Thymus (tissue), 11 donors: ENCODE results near the gene PDE6A. TPM values are rescaled to one million over a fixed set of nuclear protein-coding genes. Genes with fewer than 3 reads are reported as not detected.
A peak's percentile ranks its signal among the peaks of the same experiment; 100 is the strongest.

ENCODE experiments used
- DNase-seq, 9 donors: peaks; one replicate each; pipeline ENCODE4 v3.0.0-alpha.2; 2013; ENCODE audit warnings: low spot score in 9 of 9, low read depth in 6 of 9, missing footprints in 1 of 9
- H3K27ac ChIP-seq, 2 donors: one replicate each; pipeline ENCODE4 v1.5.1; 2013; ENCODE audit warnings: control low read depth in 1 of 2, low read depth in 1 of 2, low read length in 1 of 2, mild to moderate bottlenecking in 1 of 2, moderate library complexity in 1 of 2
- H3K27me3 ChIP-seq, 2 donors: one replicate each; pipeline ENCODE4 v1.5.1; 2013; ENCODE audit warnings: low read length in 1 of 2; ENCODE audit not compliant: control insufficient read depth in 2 of 2, insufficient read depth in 1 of 2
- H3K36me3 ChIP-seq, 2 donors: one replicate each; pipeline ENCODE4 v1.5.1; 2013; ENCODE audit warnings: low read length in 1 of 2, mild to moderate bottlenecking in 1 of 2, moderate library complexity in 1 of 2; ENCODE audit not compliant: control insufficient read depth in 2 of 2, insufficient read depth in 2 of 2
- H3K4me1 ChIP-seq, 2 donors: one replicate each; pipeline ENCODE4 v1.5.1; 2013; ENCODE audit warnings: low read length in 2 of 2; ENCODE audit not compliant: control insufficient read depth in 2 of 2, insufficient read depth in 2 of 2
- H3K4me3 ChIP-seq, 2 donors: one replicate each; pipeline ENCODE4 v1.5.1; 2013; ENCODE audit warnings: low read length in 2 of 2, control low read depth in 1 of 2, mild to moderate bottlenecking in 1 of 2
- H3K9me3 ChIP-seq, 2 donors: one replicate each; pipeline ENCODE4 v1.5.1; 2013; ENCODE audit warnings: low read length in 1 of 2, mild to moderate bottlenecking in 1 of 2; ENCODE audit not compliant: control insufficient read depth in 2 of 2, insufficient read depth in 1 of 2
- WGBS: extraction: QIAGEN DNeasy Blood & Tissue Kit; methylation state at CpG from one replicate; pipeline ENCODE4 v1.1.7; 2013; 5-methylcytosine and 5-hydroxymethylcytosine counted together
- polyA plus RNA-seq: library from polyadenylated mRNA; stranded (reverse); fragments of 200-250 nt; gene quantifications from one replicate; pipeline ENCODE4 v1.2.3, GENCODE V29; 2013
- total RNA-seq: library from RNA; stranded (reverse); fragments of 120-200 nt; gene quantifications from one replicate; pipeline ENCODE4 v1.2.4, GENCODE V29; 2013
- donor health status: healthy.

PDE6A gene
- total and polyA plus RNA-seq, 2 donors = under 0.01 to 0.16 TPM

DNA sequence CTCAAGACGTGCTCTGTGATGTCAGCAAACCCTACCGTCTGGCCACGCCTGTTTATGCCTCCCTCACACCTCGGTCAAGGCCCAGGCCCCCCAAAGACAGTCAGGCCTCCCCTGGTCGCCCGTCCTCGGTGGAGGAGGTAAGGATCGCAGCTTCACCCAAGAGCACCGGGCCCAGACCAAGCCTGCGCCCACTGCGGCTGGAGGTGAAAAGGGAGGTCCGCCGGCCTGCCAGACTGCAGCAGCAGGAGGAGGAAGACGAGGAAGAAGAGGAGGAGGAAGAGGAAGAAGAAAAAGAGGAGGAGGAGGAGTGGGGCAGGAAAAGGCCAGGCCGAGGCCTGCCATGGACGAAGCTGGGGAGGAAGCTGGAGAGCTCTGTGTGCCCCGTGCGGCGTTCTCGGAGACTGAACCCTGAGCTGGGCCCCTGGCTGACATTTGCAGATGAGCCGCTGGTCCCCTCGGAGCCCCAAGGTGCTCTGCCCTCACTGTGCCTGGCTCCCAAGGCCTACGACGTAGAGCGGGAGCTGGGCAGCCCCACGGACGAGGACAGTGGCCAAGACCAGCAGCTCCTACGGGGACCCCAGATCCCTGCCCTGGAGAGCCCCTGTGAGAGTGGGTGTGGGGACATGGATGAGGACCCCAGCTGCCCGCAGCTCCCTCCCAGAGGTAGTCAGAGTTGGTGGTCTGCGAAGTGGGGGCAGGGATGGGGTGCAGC is 111.3 kb downstream of the PDE6A start:
- peaks cover 3% of the 10 kb centered on the region in 2 donors for H3K36me3 ChIP-seq
- no peaks in the 10 kb centered on the region for H3K9me3 ChIP-seq
- DNase-seq = no peak
- no peak overlapping the region for H3K4me3 ChIP-seq
- H3K27ac ChIP-seq = no peak overlapping the region
- 97% methylated on average over 30 of the region's 30 CpGs for WGBS
- H3K27me3 ChIP-seq = no peaks in the 10 kb centered on the region
- no peaks in the 10 kb centered on the region for H3K4me1 ChIP-seq

DNA sequence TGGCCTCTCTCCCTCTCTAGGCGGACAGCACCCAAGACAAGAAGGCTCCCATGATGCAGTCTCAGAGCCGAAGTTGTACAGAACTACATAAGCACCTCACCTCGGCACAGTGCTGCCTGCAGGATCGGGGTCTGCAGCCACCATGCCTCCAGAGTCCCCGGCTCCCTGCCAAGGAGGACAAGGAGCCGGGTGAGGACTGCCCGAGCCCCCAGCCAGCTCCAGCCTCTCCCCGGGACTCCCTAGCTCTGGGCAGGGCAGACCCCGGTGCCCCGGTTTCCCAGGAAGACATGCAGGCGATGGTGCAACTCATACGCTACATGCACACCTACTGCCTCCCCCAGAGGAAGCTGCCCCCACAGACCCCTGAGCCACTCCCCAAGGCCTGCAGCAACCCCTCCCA is 112.0 kb downstream of the PDE6A start:
- WGBS = 96% methylated on average over 12 of the region's 12 CpGs
- H3K4me1 ChIP-seq = no peaks in the 10 kb centered on the region
- H3K27ac ChIP-seq = no peak overlapping the region
- no peaks in the 10 kb centered on the region for H3K9me3 ChIP-seq
- peaks cover 3% of the 10 kb centered on the region in 2 donors for H3K36me3 ChIP-seq
- H3K4me3 ChIP-seq = no peak overlapping the region
- no peak for DNase-seq
- H3K27me3 ChIP-seq = no peaks in the 10 kb centered on the region

DNA sequence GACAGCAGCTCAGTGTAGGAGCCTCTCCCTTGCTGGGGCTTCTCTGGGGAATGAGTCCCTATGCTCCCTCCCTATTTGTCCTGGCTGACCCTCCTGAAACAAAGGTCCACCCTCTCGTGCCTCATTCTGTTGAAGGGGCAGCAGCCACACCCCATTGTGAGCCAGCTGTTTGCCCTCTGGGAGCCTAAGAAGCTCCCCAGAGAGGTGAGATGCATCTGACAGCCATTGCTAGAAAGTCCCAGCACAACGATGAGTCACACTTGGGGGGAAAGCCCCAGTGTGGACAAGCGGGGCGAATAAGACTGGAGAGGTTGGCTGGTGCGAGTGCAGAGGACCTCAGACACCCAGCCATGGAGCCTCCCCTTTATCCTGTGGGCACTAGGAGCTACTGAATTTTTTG is 113.1 kb downstream of the PDE6A start:
- Histone ChIP-seq H3K36me3 (peaks cover 3 to 8% of the 10 kb centered on the region in 2 donors), H3K9me3 (no peaks in the 10 kb centered on the region), H3K27me3 (no peaks in the 10 kb centered on the region), H3K4me3 (no peak overlapping the region), H3K27ac (no peak overlapping the region), H3K4me1 (no peaks in the 10 kb centered on the region)
- WGBS = 90% methylated on average over 5 of the region's 5 CpGs
- peak in 1 of 9 donors; percentile 9 for DNase-seq

DNA sequence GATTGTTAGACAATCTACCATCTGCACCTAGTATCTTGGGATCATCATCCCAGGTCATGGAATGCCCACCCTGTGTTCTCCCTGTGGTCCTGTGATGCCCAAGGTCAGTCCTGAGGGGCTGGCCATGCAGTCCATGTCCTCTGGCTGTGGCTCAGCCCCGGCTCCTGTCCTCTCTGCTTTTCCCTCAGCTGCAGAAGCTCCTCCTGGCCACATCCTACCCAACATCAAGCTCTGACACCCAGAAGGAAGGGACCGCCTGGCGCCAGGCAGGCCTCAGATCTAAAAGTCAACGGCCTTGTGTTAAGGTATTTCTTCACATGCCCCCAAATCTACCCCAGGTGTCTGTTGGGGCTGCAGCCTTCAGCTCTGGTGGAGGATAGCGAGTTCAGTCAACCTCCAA is 114.0 kb downstream of the PDE6A start:
- peaks cover 3 to 8% of the 10 kb centered on the region in 2 donors for H3K36me3 ChIP-seq
- no peaks in the 10 kb centered on the region for H3K27me3 ChIP-seq
- no peaks in the 10 kb centered on the region for H3K4me1 ChIP-seq
- WGBS = 95% methylated on average over 5 of the region's 5 CpGs
- no peaks in the 10 kb centered on the region for H3K9me3 ChIP-seq
- H3K4me3 ChIP-seq = no peak overlapping the region
- no peak overlapping the region for H3K27ac ChIP-seq
- no peak for DNase-seq

DNA sequence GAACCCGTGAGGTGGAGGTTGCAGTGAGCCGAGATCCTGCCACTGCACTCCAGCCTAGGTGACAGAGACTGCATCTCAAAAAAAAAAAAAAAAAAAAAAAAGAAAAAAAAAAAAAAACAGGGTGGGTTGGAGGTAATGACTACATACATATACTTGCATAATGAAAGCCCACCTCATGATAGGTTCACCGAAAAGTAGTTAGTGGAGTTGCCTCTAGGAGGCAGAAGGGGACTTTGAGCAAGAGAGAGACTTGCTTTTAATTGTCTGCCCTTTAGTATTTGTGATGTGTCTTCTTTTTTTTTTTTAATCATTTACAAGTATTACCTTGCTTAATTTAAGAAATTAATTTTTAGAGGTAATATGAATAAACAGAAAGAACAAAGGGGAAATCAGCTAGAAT is 114.6 kb downstream of the PDE6A start:
- WGBS = 99% methylated on average over 3 of the region's 3 CpGs
- peaks cover 0 to 8% of the 10 kb centered on the region in 2 donors for H3K36me3 ChIP-seq
- no peaks in the 10 kb centered on the region for H3K27me3 ChIP-seq

DNA sequence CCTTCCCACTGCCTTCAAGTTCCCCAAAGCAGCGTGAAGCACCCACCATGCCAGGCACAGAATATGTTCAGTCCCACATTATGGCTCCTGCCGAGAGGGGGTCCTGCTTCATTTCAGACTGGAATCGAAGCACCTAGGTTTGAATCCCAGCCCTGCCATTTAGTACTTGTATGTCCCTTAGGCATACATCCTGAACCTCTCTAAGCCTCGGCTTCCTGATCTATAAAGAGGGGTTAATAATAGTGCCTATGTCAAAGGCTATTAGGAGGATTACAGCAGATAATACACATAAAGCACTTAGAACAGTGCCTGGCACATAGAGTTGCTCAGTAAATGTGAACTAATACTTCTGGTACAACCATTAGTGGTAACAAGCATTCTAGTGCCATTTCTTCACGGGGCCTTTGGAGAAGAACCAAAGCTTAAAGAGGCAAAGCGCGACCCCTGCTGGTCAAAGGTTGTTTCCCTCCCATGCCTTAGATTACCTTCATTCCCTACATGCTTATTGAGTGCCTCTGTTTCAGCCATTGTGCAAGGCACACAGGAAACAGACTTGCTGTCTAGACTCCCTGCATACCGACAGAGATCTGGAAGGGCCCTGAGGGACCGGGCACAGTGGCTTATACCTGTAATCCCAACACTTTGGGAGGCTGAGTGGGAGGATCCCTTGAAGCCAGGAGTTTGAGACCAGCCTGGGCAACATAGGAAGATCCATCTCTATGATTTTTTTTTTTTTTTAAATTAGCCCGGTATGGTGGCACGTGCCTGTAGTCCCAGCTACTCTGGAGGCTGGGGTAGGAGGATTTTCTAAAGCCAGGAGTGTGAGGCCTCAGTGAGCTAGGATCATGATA is 116.2 kb downstream of the PDE6A start:
- Histone ChIP-seq H3K36me3 (peaks cover 0 to 8% of the 10 kb centered on the region in 2 donors), H3K4me3 (no peak overlapping the region), H3K27me3 (no peaks in the 10 kb centered on the region), H3K4me1 (no peaks in the 10 kb centered on the region), H3K9me3 (no peaks in the 10 kb centered on the region), H3K27ac (no peak overlapping the region)
- DNase-seq = peak; percentile 49 to 93 (median 86)
- 51% methylated on average over 11 of the region's 11 CpGs for WGBS

More for the DNA sequence above, 114.6 kb downstream of the PDE6A start:
- Histone ChIP-seq H3K9me3 (no peaks in the 10 kb centered on the region), H3K27ac (no peak overlapping the region), H3K4me1 (no peaks in the 10 kb centered on the region), H3K4me3 (no peak overlapping the region)
- DNase-seq = peak in 2 of 9 donors; percentile 14 to 36

DNA sequence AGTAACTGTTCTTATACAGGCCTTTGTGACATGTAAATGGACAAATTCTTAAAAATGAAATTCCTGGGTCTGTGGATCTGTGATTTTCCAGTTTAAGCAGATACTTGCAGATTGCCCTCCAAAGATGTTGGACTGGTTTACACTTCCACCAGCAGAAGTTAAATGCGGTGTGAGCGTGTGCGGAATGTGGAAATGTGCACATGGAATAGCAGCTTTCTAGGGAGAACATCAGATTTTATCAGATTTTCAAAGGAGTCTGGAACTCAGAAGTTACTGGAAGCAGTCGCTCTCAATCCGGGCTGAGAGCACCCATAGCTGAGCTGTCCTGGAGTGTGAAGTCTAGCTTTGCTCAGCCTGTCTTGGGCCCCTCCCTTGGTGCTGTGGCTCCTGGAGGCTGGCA is 117.0 kb downstream of the PDE6A start:
- Histone ChIP-seq H3K36me3 (peaks cover 0 to 8% of the 10 kb centered on the region in 2 donors), H3K9me3 (no peaks in the 10 kb centered on the region), H3K4me1 (no peaks in the 10 kb centered on the region), H3K27ac (no peak overlapping the region), H3K4me3 (no peak overlapping the region), H3K27me3 (no peaks in the 10 kb centered on the region)
- 98% methylated on average over 5 of the region's 5 CpGs for WGBS
- DNase-seq = no peak

DNA sequence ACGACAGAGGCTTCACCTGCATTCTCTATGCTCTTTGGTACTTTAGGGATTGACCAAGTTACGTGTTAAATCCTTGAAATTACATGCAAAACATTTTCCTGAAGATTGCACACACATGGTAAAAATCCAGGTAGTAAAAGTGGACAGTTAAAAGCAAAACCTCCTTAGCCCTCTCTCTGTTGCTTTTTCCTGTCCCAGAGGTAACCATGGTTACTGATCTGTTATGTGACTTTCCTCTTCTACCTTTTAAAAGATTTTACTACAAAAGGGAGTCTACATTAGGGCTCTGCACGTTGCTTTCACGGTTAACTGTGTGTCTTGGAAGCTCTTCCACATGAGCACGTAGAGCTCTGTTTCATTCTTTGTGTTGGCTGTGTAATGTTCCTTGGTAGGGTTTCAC is 117.5 kb downstream of the PDE6A start:
- Histone ChIP-seq H3K36me3 (peaks cover 0 to 8% of the 10 kb centered on the region in 2 donors), H3K4me1 (no peaks in the 10 kb centered on the region)
- 94% methylated on average over 5 of the region's 5 CpGs for WGBS

DNA sequence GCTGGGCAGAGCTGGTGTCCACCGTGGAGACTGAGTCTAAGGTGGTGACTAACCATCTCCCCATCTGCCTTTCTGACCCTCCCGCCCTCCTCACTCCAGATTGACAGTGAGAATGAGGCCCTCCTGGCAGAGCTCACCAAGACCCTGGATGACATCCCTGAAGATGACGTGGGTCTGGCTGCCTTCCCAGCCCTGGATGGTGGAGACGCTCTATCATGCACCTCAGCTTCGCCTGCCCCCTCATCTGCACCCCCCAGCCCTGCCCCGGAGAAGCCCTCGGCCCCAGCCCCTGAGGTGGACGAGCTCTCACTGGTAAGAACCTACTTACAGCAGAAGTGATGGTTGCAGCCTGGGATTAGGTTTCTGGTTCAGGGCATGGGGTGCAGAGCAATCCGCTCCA is 118.0 kb downstream of the PDE6A start:
- Histone ChIP-seq H3K4me3 (no peak overlapping the region), H3K27me3 (no peaks in the 10 kb centered on the region), H3K36me3 (peaks cover 0 to 8% of the 10 kb centered on the region in 2 donors), H3K27ac (no peak overlapping the region), H3K9me3 (no peaks in the 10 kb centered on the region), H3K4me1 (no peaks in the 10 kb centered on the region)
- DNase-seq = no peak
- WGBS = 95% methylated on average over 9 of the region's 9 CpGs

More for the DNA sequence above, 117.5 kb downstream of the PDE6A start:
- DNase-seq = no peak
- Histone ChIP-seq H3K27me3 (no peaks in the 10 kb centered on the region), H3K4me3 (no peak overlapping the region), H3K9me3 (no peaks in the 10 kb centered on the region), H3K27ac (no peak overlapping the region)
